ENCODE data around the gene TSEN2. TPM values are rescaled to one million over a fixed set of nuclear protein-coding genes. Genes with fewer than 3 reads are reported as not detected.

The TSEN2 gene
- total and polyA plus RNA-seq, 10 of the 15 experiments (the other 5 are each of a cell fraction or from before 2014, with no cell fraction given), result 17.7 to 32.3 (median 24.3) TPM

DNA sequence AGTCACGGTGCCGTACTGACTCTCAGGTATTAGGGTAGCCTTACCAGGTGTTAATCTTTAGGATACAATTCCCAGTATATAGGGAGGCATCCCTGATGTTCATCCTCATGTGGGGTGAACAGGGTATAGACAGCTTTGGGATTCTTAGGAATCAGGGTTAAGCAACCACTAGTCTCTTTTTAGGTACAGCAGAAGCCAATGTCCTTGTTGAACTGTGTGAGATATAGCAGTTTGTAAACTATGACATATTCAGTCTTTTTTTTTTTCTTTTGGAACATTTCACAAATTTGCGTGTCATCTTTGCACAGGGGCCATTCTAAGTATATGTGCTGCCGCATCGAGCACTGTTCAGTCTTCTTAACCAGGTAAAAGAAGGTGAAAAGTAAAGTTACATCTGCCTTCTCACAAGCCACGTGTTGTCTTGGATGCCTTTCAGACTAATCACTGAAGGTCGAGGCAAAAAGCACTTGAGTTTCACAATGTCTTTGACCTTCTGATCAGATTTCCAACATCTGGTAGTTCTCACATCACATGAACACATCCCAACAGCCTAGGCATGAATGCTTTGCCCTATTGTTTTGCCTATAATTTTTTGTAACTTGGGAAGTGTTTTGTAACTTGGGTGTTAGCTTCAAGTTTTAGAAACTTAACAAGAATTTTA, 17.2 kb downstream of the TSEN2 start (continued):
- TF ChIP-seq SUPT20H (IDR thresholded peaks at IDR 0.05; ENCODE audit: borderline replicate concordance, control insufficient read depth, low read depth, low read length) (no peak), TCF3 (IDR thresholded peaks at IDR 0.05; ENCODE audit: borderline replicate concordance, insufficient read depth, low read depth, low read length) (no peak)

DNA sequence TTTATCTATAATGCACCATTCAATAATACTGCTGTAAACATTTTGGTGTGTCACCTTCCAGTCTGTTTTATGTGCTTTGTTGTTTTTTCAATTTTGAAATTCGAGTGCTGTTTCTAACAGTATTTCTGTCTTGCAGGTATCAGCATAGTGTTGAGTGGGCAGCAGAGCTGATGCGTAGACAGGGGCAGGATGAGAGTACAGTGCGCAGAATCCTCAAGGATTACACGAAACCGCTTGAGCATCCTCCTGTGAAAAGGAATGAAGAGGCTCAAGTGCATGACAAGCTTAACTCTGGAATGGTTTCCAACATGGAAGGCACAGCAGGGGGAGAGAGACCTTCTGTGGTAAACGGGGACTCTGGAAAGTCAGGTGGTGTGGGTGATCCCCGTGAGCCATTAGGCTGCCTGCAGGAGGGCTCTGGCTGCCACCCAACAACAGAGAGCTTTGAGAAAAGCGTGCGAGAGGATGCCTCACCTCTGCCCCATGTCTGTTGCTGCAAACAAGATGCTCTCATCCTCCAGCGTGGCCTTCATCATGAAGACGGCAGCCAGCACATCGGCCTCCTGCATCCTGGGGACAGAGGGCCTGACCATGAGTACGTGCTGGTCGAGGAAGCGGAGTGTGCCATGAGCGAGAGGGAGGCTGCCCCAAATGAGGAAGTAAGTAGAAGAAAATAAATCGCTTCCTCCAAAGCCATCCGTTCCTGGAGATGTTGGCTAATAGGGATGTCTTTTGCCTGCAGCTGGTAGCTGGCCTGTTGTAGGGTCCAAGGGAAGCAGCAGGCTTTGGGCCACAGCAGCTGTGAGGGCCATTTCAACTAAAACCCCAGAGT, 19.1 kb downstream of the TSEN2 start:
- WGBS (ENCODE audit: insufficient coverage, insufficient replicate concordance, low lambda C conversion rate, missing lambda C conversion rate), result 83% methylated on average over 18 of the region's 18 CpGs
- ChIA-PET POLR2A (no interaction called here), CTCF (interaction anchor here (1.8 kb wide), 1 partner anchor 9 kb away, joined by 6 read pairs; no protein-coding TSS in a partner anchor), SMC1A (ENCODE audit: uncharacterized antibody, unreplicated experiment) (no interaction called here), RAD21 (ENCODE audit: unreplicated experiment) (no interaction called here)
- Histone ChIP-seq H3K4me1 (ENCODE audit: control insufficient read depth, insufficient read depth, low read length) (no peaks in the 10 kb centered on the region), H3K27me3 (replicated peaks in 1 of 2; ENCODE audit: control insufficient read depth in 2 of 2, insufficient read depth in 2 of 2, low read length in 1 of 2) (no peaks in the 10 kb centered on the region), H3K4me2 (ENCODE audit: control insufficient read depth, insufficient read depth) (no peak overlapping the region), H3K79me2 (ENCODE audit: control insufficient read depth, insufficient read depth, low read length) (no peaks in the 10 kb centered on the region), H3K36me3 (ENCODE audit: control insufficient read depth in 2 of 2, insufficient read depth in 2 of 2, low read length in 1 of 2) (peaks cover 7 to 19% of the 10 kb centered on the region in 2 experiments), H2AFZ (ENCODE audit: control insufficient read depth, low read depth, low read length) (no peak overlapping the region), H3K27ac (ENCODE audit: control insufficient read depth, insufficient read depth) (no peak overlapping the region), H3K9me3 (replicated peaks; ENCODE audit: control insufficient read depth, insufficient read depth, low read length) (no peaks in the 10 kb centered on the region), H4K20me1 (ENCODE audit: control insufficient read depth, insufficient read depth) (no peaks in the 10 kb centered on the region), H3K4me3 (no peak overlapping the region), H3K9ac (ENCODE audit: control insufficient read depth, insufficient read depth, low read length) (no peak overlapping the region)
- FAIRE-seq (no peak), ATAC-seq (no peak), DNase-seq (ENCODE audit: low read depth, low spot score) (no peak)
- in situ Hi-C loops (cut with MboI), result no loop called here
- no TSS peak for BruUV-seq (replicated peaks)
- intact Hi-C loops (cut with micrococcal nuclease; ENCODE audit: unreplicated experiment), result no loop called here
- TF ChIP-seq JUND (IDR thresholded peaks at IDR 0.05; ENCODE audit: low read depth, low read length) (no peak), HCFC1 (IDR thresholded peaks at IDR 0.05; ENCODE audit: low read length) (no peak), HDAC6 (IDR thresholded peaks at IDR 0.05; ENCODE audit: unreplicated experiment) (no peak), SP1 (IDR thresholded peaks at IDR 0.05; ENCODE audit: low read depth, low read length) (no peak), PAX8 (IDR thresholded peaks at IDR 0.05) (no peak), POU2F2 (IDR thresholded peaks at IDR 0.05; ENCODE audit: borderline replicate concordance, low read depth, low read length) (no peak), CBX3 (IDR thresholded peaks at IDR 0.05; ENCODE audit: borderline replicate concordance, low read depth) (no peak), MEF2A (IDR thresholded peaks at IDR 0.05; ENCODE audit: insufficient read depth, low read depth, low read length) (no peak), CHD2 (IDR thresholded peaks at IDR 0.05; ENCODE audit: borderline replicate concordance, low read depth, low read length) (no peak), POLR2AphosphoS2 (IDR thresholded peaks at IDR 0.05; ENCODE audit: low read depth, low read length) (no peak), GATAD2B (conservative IDR thresholded peaks at IDR 0.05; ENCODE audit: low read depth) (no peak), CBX5 (IDR thresholded peaks at IDR 0.05; ENCODE audit: low read depth) (no peak)
- TF ChIP-seq, protein P1, sequence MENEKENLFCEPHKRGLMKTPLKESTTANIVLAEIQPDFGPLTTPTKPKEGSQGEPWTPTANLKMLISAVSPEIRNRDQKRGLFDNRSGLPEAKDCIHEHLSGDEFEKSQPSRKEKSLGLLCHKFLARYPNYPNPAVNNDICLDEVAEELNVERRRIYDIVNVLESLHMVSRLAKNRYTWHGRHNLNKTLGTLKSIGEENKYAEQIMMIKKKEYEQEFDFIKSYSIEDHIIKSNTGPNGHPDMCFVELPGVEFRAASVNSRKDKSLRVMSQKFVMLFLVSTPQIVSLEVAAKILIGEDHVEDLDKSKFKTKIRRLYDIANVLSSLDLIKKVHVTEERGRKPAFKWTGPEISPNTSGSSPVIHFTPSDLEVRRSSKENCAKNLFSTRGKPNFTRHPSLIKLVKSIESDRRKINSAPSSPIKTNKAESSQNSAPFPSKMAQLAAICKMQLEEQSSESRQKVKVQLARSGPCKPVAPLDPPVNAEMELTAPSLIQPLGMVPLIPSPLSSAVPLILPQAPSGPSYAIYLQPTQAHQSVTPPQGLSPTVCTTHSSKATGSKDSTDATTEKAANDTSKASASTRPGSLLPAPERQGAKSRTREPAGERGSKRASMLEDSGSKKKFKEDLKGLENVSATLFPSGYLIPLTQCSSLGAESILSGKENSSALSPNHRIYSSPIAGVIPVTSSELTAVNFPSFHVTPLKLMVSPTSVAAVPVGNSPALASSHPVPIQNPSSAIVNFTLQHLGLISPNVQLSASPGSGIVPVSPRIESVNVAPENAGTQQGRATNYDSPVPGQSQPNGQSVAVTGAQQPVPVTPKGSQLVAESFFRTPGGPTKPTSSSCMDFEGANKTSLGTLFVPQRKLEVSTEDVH (IDR thresholded peaks at IDR 0.05; ENCODE audit: low read depth, partially characterized antibody), result no peak
- TF ChIP-seq, protein P2, sequence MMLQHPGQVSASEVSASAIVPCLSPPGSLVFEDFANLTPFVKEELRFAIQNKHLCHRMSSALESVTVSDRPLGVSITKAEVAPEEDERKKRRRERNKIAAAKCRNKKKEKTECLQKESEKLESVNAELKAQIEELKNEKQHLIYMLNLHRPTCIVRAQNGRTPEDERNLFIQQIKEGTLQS (IDR thresholded peaks at IDR 0.05; ENCODE audit: borderline replicate concordance, extremely low read depth, low read depth, low read length), result no peak
- TF ChIP-seq, protein P3, sequence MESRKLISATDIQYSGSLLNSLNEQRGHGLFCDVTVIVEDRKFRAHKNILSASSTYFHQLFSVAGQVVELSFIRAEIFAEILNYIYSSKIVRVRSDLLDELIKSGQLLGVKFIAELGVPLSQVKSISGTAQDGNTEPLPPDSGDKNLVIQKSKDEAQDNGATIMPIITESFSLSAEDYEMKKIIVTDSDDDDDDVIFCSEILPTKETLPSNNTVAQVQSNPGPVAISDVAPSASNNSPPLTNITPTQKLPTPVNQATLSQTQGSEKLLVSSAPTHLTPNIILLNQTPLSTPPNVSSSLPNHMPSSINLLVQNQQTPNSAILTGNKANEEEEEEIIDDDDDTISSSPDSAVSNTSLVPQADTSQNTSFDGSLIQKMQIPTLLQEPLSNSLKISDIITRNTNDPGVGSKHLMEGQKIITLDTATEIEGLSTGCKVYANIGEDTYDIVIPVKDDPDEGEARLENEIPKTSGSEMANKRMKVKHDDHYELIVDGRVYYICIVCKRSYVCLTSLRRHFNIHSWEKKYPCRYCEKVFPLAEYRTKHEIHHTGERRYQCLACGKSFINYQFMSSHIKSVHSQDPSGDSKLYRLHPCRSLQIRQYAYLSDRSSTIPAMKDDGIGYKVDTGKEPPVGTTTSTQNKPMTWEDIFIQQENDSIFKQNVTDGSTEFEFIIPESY (IDR thresholded peaks at IDR 0.05), result no peak
